Thoracic aorta (tissue), 2 donors: ENCODE data around the gene METAP1. TPM values are rescaled to one million over a fixed set of nuclear protein-coding genes. Genes with fewer than 3 reads are reported as not detected.

Experiments used
- total RNA-seq, 2 donors: library from RNA; depleted of rRNA; stranded (reverse); fragments of >200 nt; gene quantifications; one replicate each; pipeline versions ENCODE4 v1.1.0 to v1.2.3, GENCODE V29; 2016

Gene METAP1
- total RNA-seq, 2 donors from 2014 or later: 39.7 to 54.9 TPM

Other genes with a start within 250 kb of the METAP1 start
- 100 to 1,000 TPM; 108 to 111 TPM for gene EIF4E, start 66.6 kb upstream of the METAP1 start, total RNA-seq
- gene ADH5, start 93.1 kb downstream of the METAP1 start, total RNA-seq: 100 to 1,000 TPM; 149 to 180 TPM
- under 1 TPM; 0.27 to 0.92 TPM for gene ADH4, start 148.6 kb downstream of the METAP1 start, total RNA-seq
- under 1 TPM in 1 of 2 donors, not detected in 1; 0.41 TPM for gene ADH6, start 223.5 kb downstream of the METAP1 start, total RNA-seq